AG09319 (cell line): ENCODE data around the gene APOBEC2.
A peak's percentile ranks its signal among the peaks of the same experiment; 100 is the strongest.
"Not testable (repeated sequence)": the region's sequence is repeated elsewhere in the genome, so short reads cannot be mapped to it uniquely, and the experiment has no call there.

ENCODE experiments used
- DNase-seq: peaks from one replicate; pipeline ENCODE4 v3.0.0-alpha.2; 2010; ENCODE audit warnings: low read depth; ENCODE audit errors: extremely low read depth
- TF ChIP-seq, protein P1 (sequence below): IDR thresholded peaks from 2 replicates; pipeline ENCODE4 v1.5.1; 2011; ENCODE audit warnings: low read depth, mild to moderate bottlenecking, inconsistent platforms, low read length, moderate library complexity

The APOBEC2 gene

DNA sequence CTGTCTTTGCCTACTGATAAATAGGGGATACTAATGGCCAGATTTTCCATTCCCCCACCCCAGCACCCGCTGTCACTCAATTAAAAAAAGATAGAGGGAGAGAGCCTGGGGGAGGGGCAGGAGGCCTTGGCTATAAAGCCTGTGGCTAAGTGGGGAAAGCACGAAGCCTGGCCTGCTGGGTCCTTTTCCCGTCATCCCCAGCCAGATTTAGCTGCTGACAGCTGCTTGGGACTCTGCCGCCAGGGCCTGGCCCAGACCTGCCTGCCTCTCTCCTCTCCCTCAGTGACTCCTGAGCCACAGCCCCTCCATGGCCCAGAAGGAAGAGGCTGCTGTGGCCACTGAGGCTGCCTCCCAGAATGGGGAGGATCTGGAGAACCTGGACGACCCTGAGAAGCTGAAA, at the start of gene APOBEC2:
Gene APOBEC2 (plus strand): TSS at position 162 of the 400 bp plus-strand sequence. CDS start 146 bp downstream, at position 308.
- TF ChIP-seq, protein P1, sequence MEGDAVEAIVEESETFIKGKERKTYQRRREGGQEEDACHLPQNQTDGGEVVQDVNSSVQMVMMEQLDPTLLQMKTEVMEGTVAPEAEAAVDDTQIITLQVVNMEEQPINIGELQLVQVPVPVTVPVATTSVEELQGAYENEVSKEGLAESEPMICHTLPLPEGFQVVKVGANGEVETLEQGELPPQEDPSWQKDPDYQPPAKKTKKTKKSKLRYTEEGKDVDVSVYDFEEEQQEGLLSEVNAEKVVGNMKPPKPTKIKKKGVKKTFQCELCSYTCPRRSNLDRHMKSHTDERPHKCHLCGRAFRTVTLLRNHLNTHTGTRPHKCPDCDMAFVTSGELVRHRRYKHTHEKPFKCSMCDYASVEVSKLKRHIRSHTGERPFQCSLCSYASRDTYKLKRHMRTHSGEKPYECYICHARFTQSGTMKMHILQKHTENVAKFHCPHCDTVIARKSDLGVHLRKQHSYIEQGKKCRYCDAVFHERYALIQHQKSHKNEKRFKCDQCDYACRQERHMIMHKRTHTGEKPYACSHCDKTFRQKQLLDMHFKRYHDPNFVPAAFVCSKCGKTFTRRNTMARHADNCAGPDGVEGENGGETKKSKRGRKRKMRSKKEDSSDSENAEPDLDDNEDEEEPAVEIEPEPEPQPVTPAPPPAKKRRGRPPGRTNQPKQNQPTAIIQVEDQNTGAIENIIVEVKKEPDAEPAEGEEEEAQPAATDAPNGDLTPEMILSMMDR = no peak
- no peak for DNase-seq

DNA sequence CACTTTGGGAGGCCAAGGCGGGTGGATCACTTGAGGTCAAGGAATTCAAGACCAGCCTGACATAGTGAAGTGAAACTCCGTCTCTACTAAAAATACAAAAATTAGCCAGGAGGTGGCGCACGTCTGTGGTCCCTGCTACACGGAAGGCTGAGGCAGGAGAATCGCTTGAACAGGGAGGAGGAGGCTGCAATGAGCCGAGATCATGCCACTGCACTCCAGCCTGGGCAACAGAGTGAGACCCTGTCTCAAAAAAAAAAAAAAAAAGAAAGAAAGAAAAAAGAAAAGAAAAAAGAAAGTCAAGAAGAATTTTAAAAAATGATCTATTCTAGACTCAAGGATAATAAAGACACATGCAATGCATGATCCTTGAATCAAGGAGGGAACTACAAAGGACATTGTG, 46.8 kb upstream of the APOBEC2 start:
- DNase-seq = not testable (repeated sequence)
- TF ChIP-seq, protein P1 = peak; percentile 54

DNA sequence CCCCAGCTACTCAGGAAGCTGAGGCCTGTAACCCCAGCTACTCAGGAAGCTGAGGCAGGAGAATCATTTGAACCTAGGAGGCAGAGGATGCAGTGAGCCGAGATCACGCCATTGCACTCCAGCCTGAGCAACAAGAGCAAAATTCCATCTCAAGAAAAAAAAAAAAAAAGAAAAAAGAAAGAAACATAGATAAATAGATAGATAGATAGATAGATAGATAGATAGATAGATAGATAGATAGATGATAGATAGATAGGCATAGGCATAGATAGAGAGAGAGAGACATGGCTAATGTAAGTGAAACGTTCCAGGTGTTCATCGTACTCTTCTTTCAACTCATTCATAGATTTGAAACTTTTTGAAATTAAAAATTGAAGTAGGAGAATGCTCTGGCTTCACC, 46.0 kb upstream of the APOBEC2 start:
- DNase-seq = not testable (repeated sequence)

DNA sequence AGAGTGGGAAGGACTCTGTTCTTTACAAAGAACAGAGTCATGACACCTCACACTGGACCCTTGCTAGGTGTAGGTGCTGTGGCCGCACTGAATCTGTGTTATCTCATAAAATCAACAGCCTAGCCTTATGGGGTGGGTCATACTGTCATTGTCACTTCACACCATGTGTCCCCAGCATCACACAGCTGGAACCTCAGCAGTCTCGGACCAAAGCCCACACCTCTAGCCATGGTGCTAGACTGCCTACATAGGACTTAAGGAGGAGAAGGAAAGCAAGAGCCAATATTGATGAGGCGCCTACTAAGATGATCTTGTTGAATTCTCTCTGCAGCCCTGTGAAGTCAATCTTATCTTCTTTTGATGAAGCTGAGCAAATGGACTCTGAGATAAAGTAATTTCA, 45.0 kb upstream of the APOBEC2 start:
- TF ChIP-seq, protein P1 = no peak
- DNase-seq = no peak

DNA sequence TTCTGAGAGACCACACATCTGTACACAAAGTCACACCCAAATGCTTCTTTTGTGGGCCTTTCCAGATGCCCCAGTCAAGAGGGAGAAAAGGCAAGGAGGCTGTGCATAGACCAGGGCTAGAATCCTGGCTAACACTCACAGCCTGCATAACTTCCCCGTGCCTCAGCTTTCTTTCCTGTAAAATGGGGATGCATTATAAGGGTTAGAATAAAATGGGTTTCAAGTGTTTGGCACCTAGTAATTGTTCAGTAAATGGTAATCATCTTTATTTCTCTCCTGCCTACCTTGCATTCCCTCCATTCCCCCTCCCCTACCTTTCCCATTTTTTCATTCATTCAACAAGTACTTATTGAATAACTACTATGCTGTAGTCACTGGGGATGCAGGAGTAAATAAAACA, 43.3 kb upstream of the APOBEC2 start:
- TF ChIP-seq, protein P1 = no peak

DNA sequence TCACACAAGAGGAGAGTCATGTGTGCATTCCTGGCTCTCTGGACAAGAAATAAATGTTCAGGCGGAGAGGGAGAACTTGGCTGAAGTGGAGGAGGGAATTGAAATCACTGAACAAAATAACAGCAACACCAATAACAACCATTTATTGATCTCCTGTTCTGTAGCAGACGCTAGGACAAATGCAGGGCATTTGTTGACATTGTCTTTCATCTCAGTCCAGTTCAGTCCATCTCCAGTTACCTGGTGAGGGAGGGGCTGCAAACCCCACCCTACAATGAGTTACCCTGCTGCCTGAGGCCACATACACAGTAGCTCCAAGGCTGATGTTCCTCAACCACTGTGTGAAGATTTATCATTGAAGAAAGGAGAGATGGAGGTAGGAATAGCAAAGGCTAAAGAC, 41.3 kb upstream of the APOBEC2 start:
- TF ChIP-seq, protein P1 = no peak
- no peak for DNase-seq

More for the DNA sequence above, 43.3 kb upstream of the APOBEC2 start:
- no peak for DNase-seq

DNA sequence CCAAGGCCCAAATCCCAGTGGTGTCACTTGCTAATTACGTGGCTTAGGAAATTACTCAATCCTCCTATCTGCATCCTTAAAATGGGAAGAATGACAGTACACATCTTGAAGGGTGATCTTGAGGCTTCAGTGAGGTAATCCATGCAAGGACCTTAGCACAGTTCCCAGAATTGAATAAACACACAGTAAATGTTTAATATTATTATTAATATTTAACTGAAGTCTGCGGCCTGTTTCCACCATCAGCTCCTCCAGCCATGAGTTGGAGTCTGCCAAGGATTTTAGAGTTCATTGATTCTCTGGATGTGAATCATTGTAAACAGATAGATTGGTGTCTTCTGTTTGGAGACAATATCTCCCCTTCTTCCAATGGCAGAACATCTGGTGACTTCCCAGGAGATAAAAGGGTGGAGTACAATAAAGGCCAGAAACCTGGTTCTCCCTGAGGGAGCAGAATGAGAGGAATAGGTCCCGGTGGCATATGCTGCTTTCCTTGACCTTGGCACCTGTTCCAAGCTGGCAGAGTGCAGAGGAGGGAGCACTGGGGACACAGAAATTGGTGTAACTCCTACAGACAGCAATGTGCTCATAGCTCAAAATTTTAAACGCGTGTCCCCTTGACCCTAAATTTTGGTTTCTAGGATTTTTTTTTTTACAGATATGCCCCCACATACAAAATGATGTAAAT, 39.4 kb upstream of the APOBEC2 start:
- TF ChIP-seq, protein P1 = no peak
- DNase-seq = no peak

DNA sequence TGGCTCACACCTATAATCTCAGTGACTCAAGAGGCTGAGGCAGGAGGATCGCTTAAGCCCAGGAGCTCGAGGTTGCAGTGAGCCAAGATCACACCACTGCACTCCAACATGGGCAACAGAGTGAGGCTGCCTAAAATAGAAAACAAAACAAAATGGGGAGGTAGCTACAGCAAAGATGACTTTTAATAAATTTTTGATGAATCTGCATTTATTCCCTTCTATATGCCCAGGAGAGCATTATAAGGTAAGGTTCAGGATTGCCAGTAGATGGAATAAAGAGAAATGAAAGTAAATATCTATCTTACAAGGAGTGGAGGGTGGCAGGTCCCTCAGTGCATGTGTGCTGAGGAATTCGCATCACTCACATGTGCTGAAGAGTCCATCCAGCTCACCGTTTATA, 38.2 kb upstream of the APOBEC2 start:
- TF ChIP-seq, protein P1 = no peak
- DNase-seq = no peak

DNA sequence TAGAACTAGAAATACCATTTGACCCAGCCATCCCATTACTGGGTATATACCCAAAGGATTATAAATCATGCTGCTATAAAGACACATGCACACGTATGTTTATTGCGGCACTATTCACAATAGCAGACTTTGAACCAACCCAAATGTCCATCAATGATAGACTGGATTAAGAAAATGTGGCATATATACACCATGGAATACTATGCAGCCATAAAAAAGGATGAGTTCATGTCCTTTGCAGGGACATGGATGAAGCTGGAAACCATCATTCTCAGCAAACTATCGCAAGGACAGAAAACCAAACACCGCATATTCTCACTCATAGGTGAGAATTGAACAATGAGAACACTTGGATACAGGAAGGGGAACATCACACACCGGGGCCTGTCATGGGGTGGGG, 37.1 kb upstream of the APOBEC2 start:
- DNase-seq = not testable (repeated sequence)
